ENCODE data around the gene MPHOSPH6. TPM values are rescaled to one million over a fixed set of nuclear protein-coding genes. Genes with fewer than 3 reads are reported as not detected.

The MPHOSPH6 gene
- total RNA-seq, 1 experiment from 2014 or later: 23.5 TPM

DNA sequence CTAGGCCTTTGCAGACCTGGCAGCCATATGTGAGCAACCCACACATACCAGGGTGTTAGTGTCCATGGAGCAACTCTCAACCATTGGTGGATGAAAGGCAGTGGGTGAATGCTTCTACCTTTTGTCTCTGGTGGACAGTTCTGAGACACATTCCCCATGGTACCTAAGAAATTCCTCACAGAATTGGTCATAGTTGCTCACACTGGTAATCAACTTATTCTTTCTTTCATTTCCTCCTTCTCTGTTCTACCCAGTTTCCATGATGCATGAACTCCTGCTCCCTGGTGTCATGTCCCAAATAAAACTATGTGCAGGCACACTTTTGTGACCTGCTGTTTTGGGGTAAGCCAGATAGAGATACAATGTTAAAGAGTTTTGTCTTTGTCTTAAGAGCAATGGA, 33.2 kb upstream of the MPHOSPH6 start:
- Histone ChIP-seq H3F3A (ENCODE audit: low read length, unreplicated experiment) (no peaks in the 10 kb centered on the region), H2AFZ (ENCODE audit: low read length) (no peak overlapping the region), H3K9ac (ENCODE audit: low read length) (no peak overlapping the region), H3K36me3 (ENCODE audit: low read depth, low read length) (no peaks in the 10 kb centered on the region), H3K4me2 (ENCODE audit: low read length) (no peak overlapping the region), H3K4me1 (ENCODE audit: insufficient read depth, low read length) (no peaks in the 10 kb centered on the region), H3K4me3 (ENCODE audit: low read length) (no peak overlapping the region), H3K27ac (ENCODE audit: low read length) (no peak overlapping the region), H3K9me2 (replicated peaks; ENCODE audit: low read length) (no peaks in the 10 kb centered on the region), H3K9me3 (ENCODE audit: low read length) (no peaks in the 10 kb centered on the region), H4K20me1 (ENCODE audit: low read length) (no peaks in the 10 kb centered on the region), H3K79me2 (ENCODE audit: low read length) (no peaks in the 10 kb centered on the region), H3K27me3 (ENCODE audit: low read length) (no peaks in the 10 kb centered on the region)
- intact Hi-C loops (cut with micrococcal nuclease): no loop called here
- DNase-seq: no peak
- BruUV-seq (replicated peaks): no TSS peak
- ChIA-PET CTCF (no interaction called here), POLR2A (ENCODE audit: unreplicated experiment) (no interaction called here)
- TF ChIP-seq, protein P1, sequence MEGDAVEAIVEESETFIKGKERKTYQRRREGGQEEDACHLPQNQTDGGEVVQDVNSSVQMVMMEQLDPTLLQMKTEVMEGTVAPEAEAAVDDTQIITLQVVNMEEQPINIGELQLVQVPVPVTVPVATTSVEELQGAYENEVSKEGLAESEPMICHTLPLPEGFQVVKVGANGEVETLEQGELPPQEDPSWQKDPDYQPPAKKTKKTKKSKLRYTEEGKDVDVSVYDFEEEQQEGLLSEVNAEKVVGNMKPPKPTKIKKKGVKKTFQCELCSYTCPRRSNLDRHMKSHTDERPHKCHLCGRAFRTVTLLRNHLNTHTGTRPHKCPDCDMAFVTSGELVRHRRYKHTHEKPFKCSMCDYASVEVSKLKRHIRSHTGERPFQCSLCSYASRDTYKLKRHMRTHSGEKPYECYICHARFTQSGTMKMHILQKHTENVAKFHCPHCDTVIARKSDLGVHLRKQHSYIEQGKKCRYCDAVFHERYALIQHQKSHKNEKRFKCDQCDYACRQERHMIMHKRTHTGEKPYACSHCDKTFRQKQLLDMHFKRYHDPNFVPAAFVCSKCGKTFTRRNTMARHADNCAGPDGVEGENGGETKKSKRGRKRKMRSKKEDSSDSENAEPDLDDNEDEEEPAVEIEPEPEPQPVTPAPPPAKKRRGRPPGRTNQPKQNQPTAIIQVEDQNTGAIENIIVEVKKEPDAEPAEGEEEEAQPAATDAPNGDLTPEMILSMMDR (conservative IDR thresholded peaks at IDR 0.05; ENCODE audit: low read depth, low read length): no peak
- ATAC-seq: no peak

DNA sequence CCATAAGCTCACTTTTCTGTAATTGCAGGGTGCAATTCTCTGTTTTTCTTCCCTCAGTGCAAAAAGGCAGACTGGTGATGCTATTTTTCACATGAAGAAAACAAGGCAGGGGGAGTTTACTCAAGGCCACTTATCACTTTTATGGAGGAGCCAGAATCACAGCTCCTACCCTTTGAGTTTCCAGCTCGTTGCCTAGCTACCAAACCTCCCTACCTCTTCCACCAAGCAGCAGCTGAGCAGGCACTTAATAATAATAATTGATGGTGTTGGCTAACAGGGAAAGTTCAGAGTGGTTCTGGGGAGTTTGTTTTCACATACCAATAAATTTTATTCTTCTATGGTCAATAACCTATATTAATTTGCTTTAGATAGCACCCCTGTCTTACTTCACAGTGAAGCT, 31.9 kb upstream of the MPHOSPH6 start:
- no peaks in the 10 kb centered on the region for H3K9me2 ChIP-seq (replicated peaks; ENCODE audit: low read length)
- no peaks in the 10 kb centered on the region for H3F3A ChIP-seq (ENCODE audit: low read length, unreplicated experiment)
- ATAC-seq (no peak), DNase-seq (no peak)
- H3K36me3 ChIP-seq (ENCODE audit: low read depth, low read length): no peaks in the 10 kb centered on the region
- no peak overlapping the region for H3K9ac ChIP-seq (ENCODE audit: low read length)
- no peaks in the 10 kb centered on the region for H3K4me1 ChIP-seq (ENCODE audit: insufficient read depth, low read length)
- TF ChIP-seq EZH2phosphoT487 (IDR thresholded peaks at IDR 0.05; ENCODE audit: borderline replicate concordance, low read length): no peak
- TF ChIP-seq, protein P1 (conservative IDR thresholded peaks at IDR 0.05; ENCODE audit: low read depth, low read length): no peak
- TF ChIP-seq EZH2 (IDR thresholded peaks at IDR 0.05; ENCODE audit: low read length, unreplicated experiment): no peak
- H3K79me2 ChIP-seq (ENCODE audit: low read length): no peaks in the 10 kb centered on the region
- H3K4me2 ChIP-seq (ENCODE audit: low read length): no peak overlapping the region
- ChIA-PET POLR2A (ENCODE audit: unreplicated experiment) (no interaction called here), CTCF (no interaction called here)
- no peak overlapping the region for H3K4me3 ChIP-seq (ENCODE audit: low read length)
- no peaks in the 10 kb centered on the region for H3K27me3 ChIP-seq (ENCODE audit: low read length)
- intact Hi-C loops (cut with micrococcal nuclease): no loop called here
- H3K27ac ChIP-seq (ENCODE audit: low read length): no peak overlapping the region
- no TSS peak for BruUV-seq (replicated peaks)
- no peaks in the 10 kb centered on the region for H4K20me1 ChIP-seq (ENCODE audit: low read length)
- H3K9me3 ChIP-seq (ENCODE audit: low read length): no peaks in the 10 kb centered on the region
- no peak overlapping the region for H2AFZ ChIP-seq (ENCODE audit: low read length)

DNA sequence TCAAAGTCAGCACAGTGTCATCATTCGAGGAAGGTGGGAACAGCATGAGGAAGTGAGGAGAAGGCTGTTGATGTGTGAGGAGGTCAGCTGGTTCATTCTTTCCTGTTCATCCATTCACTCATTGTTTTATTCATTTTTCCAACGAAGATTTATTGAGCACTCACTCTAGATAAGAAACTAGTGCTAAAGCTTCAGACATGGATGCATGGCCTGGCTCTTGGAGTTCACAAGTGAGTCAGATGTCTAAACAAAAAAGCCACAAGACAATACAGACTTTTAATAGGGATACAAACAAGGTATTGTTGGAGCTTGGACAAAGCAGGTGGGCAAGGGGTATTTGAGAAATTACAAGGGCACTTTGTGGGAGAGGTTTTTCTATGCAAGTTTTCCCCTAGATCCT, 31.3 kb upstream of the MPHOSPH6 start:
- H3K27me3 ChIP-seq (ENCODE audit: low read length): no peaks in the 10 kb centered on the region
- no peak overlapping the region for H2AFZ ChIP-seq (ENCODE audit: low read length)
- no peaks in the 10 kb centered on the region for H3K9me3 ChIP-seq (ENCODE audit: low read length)
- no peaks in the 10 kb centered on the region for H3K9me2 ChIP-seq (replicated peaks; ENCODE audit: low read length)
- no peak for DNase-seq
- CTCF ChIA-PET: no interaction called here
- POLR2A ChIA-PET (ENCODE audit: unreplicated experiment): no interaction called here
- TF ChIP-seq, protein P1 (conservative IDR thresholded peaks at IDR 0.05; ENCODE audit: low read depth, low read length): no peak
- TF ChIP-seq EZH2 (IDR thresholded peaks at IDR 0.05; ENCODE audit: low read length, unreplicated experiment) (no peak), EZH2phosphoT487 (IDR thresholded peaks at IDR 0.05; ENCODE audit: borderline replicate concordance, low read length) (no peak)
- no peak overlapping the region for H3K4me3 ChIP-seq (ENCODE audit: low read length)
- intact Hi-C loops (cut with micrococcal nuclease): no loop called here
- no TSS peak for BruUV-seq (replicated peaks)
- H3K27ac ChIP-seq (ENCODE audit: low read length): no peak overlapping the region
- H3K4me1 ChIP-seq (ENCODE audit: insufficient read depth, low read length): no peaks in the 10 kb centered on the region
- no peak overlapping the region for H3K4me2 ChIP-seq (ENCODE audit: low read length)
- no peaks in the 10 kb centered on the region for H3K36me3 ChIP-seq (ENCODE audit: low read depth, low read length)
- ATAC-seq: no peak
- no peak overlapping the region for H3K9ac ChIP-seq (ENCODE audit: low read length)
- no peaks in the 10 kb centered on the region for H3F3A ChIP-seq (ENCODE audit: low read length, unreplicated experiment)
- no peaks in the 10 kb centered on the region for H3K79me2 ChIP-seq (ENCODE audit: low read length)
- no peaks in the 10 kb centered on the region for H4K20me1 ChIP-seq (ENCODE audit: low read length)

All from PC-3 (cell line).